ENCODE results near the gene TRMT5.

DNA sequence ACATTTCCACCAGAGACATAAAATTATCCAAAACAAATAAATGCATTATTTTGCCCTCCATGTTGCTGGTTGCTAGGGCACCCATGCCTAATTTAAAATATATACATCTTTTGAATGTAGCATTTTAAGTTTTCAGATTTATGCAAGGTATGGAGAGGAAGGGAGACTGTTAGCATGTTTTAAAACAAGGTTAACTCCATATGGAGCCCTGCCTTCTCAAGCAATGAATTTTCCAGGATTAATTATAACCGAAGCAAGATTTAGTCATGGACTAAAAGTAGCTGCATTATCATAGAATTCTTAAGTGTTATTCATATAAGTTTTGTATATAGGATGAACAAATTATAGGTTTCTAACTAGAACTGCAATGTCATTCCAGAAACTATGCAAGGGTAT lies 37.2 kb downstream of the TRMT5 start:
- TF ChIP-seq, protein P1, sequence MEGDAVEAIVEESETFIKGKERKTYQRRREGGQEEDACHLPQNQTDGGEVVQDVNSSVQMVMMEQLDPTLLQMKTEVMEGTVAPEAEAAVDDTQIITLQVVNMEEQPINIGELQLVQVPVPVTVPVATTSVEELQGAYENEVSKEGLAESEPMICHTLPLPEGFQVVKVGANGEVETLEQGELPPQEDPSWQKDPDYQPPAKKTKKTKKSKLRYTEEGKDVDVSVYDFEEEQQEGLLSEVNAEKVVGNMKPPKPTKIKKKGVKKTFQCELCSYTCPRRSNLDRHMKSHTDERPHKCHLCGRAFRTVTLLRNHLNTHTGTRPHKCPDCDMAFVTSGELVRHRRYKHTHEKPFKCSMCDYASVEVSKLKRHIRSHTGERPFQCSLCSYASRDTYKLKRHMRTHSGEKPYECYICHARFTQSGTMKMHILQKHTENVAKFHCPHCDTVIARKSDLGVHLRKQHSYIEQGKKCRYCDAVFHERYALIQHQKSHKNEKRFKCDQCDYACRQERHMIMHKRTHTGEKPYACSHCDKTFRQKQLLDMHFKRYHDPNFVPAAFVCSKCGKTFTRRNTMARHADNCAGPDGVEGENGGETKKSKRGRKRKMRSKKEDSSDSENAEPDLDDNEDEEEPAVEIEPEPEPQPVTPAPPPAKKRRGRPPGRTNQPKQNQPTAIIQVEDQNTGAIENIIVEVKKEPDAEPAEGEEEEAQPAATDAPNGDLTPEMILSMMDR (IDR thresholded peaks at IDR 0.05) = no peak
- TF ChIP-seq POLR2A (IDR thresholded peaks at IDR 0.05) = no peak

Measured in body of pancreas (tissue), 4 donors.